HepG2 (cell line): ENCODE measurements around the gene IQCH. TPM values are rescaled to one million over a fixed set of nuclear protein-coding genes. Genes with fewer than 3 reads are reported as not detected.

Experiments used
- CHD4 ChIP-seq: fragments of 200-600 bp; sonication (generic); IDR thresholded peaks from 2 replicates; pipeline ENCODE4 v1.7.0; 2017; ENCODE audit warnings: mild to moderate bottlenecking, low read length, borderline replicate concordance
- GABPA ChIP-seq, 2 experiments: IDR thresholded peaks; 2 replicates each; pipeline ENCODE4 v1.6.1; 2011 to 2016; ENCODE audit warnings: low read depth in 2 of 2, low read length in 1 of 2, missing biosample characterization in 1 of 2, missing genetic modification characterization in 1 of 2
- HCFC1 ChIP-seq: fragments of 150-350 bp; IDR thresholded peaks from 2 replicates; pipeline ENCODE4 v1.6.1; 2014; ENCODE audit warnings: low read depth, low read length
- JUND ChIP-seq: sonication (generic); formaldehyde crosslinking; IDR thresholded peaks from 2 replicates; pipeline ENCODE4 v1.8.0; 2022; ENCODE audit warnings: mild to moderate bottlenecking, missing genetic modification reagents
- KLF12 ChIP-seq: sonication (generic); formaldehyde crosslinking; IDR thresholded peaks from 2 replicates; pipeline ENCODE4 v1.4.0; 2020; ENCODE audit warnings: missing genetic modification reagents, borderline replicate concordance
- MLXIP ChIP-seq: sonication (generic); formaldehyde crosslinking; IDR thresholded peaks from 2 replicates; pipeline ENCODE4 v1.9.0; 2021; ENCODE audit warnings: missing genetic modification reagents, borderline replicate concordance
- PITX1 ChIP-seq: sonication (generic); formaldehyde crosslinking; IDR thresholded peaks from 2 replicates; pipeline ENCODE4 v1.5.1; 2020; ENCODE audit warnings: mild to moderate bottlenecking, missing genetic modification reagents
- SATB2 ChIP-seq: sonication (generic); formaldehyde crosslinking; IDR thresholded peaks from 2 replicates; pipeline ENCODE4 v1.5.0; 2020; ENCODE audit warnings: missing genetic modification reagents
- SMAD3 ChIP-seq: sonication (generic); formaldehyde crosslinking; IDR thresholded peaks from 2 replicates; pipeline ENCODE4 v1.4.0; 2020; ENCODE audit warnings: missing genetic modification reagents
- SMARCE1 ChIP-seq: fragments of 450-650 bp; IDR thresholded peaks from 2 replicates; pipeline ENCODE4 v1.6.1; 2017; ENCODE audit warnings: borderline replicate concordance
- ZBTB26 ChIP-seq: IDR thresholded peaks from 2 replicates; pipeline ENCODE4 v1.6.1; 2016; ENCODE audit warnings: missing compliant biosample characterization, missing genetic modification reagents, borderline replicate concordance
- ZEB1 ChIP-seq: IDR thresholded peaks from 2 replicates; pipeline ENCODE4 v1.6.1; 2012; ENCODE audit warnings: mild to moderate bottlenecking, low read depth, inconsistent platforms; ENCODE audit not compliant: insufficient replicate concordance
- ZNF20 ChIP-seq: sonication (generic); formaldehyde crosslinking; IDR thresholded peaks from 2 replicates; pipeline ENCODE4 v1.4.0; 2020; ENCODE audit warnings: mild to moderate bottlenecking, moderate library complexity, missing genetic modification reagents
- ZNF256 ChIP-seq: sonication (generic); formaldehyde crosslinking; conservative IDR thresholded peaks from 2 replicates; pipeline ENCODE4 v1.4.0; 2020; ENCODE audit warnings: missing genetic modification reagents
- ZNF34 ChIP-seq: sonication (generic); formaldehyde crosslinking; IDR thresholded peaks from 2 replicates; pipeline ENCODE4 v1.4.0; 2020; ENCODE audit warnings: mild to moderate bottlenecking, missing genetic modification reagents, borderline replicate concordance
- ZNF383 ChIP-seq: sonication (generic); formaldehyde crosslinking; IDR thresholded peaks from 2 replicates; pipeline ENCODE4 v1.4.0; 2020; ENCODE audit warnings: missing genetic modification reagents, mild to moderate bottlenecking, borderline replicate concordance
- ZNF468 ChIP-seq: sonication (generic); formaldehyde crosslinking; IDR thresholded peaks from 2 replicates; pipeline ENCODE4 v1.8.0; 2022; ENCODE audit warnings: mild to moderate bottlenecking, moderate library complexity, missing genetic modification reagents
- ZNF841 ChIP-seq: sonication (generic); formaldehyde crosslinking; IDR thresholded peaks from 2 replicates; pipeline ENCODE4 v1.8.1; 2023; ENCODE audit warnings: missing genetic modification reagents, borderline replicate concordance
- ZSCAN12 ChIP-seq: sonication (generic); formaldehyde crosslinking; IDR thresholded peaks from 2 replicates; pipeline ENCODE4 v1.9.0; 2021; ENCODE audit warnings: mild to moderate bottlenecking, missing genetic modification reagents
- ZSCAN9 ChIP-seq: IDR thresholded peaks from 2 replicates; pipeline ENCODE4 v1.6.1; 2016; ENCODE audit warnings: borderline replicate concordance
- polyA plus RNA-seq, 8 experiments: library from polyadenylated mRNA; depleted of rRNA in 3 of 8; stranded (reverse) in 7 of 8; unstranded in 1 of 8; fragments of >200 nt; fragmentation: Illumina TruSeq in 4 of 8; extraction: Trizol in 4 of 8; gene quantifications; 2 replicates each; pipeline versions ENCODE4 v1.2.1 to v1.2.3, GENCODE V29; 2011 to 2016; ENCODE audit warnings: low read depth in 4 of 8, missing spikeins in 1 of 8, mixed read lengths in 1 of 8; ENCODE audit not compliant: insufficient read depth in 1 of 8
- total RNA-seq, 5 experiments: library from RNA; depleted of rRNA; stranded (reverse); fragments of >200 nt; fragmentation: Illumina TruSeq; extraction: Trizol; gene quantifications; 2 replicates each; pipeline ENCODE4 v1.2.3, GENCODE V29; 2016; ENCODE audit warnings: low read depth in 1 of 5
- TF ChIP-seq, protein P1 (sequence below): sonication (generic); formaldehyde crosslinking; IDR thresholded peaks from 2 replicates; pipeline ENCODE4 v1.5.0; 2020; ENCODE audit warnings: mild to moderate bottlenecking, missing genetic modification reagents
- TF ChIP-seq, protein P2 (sequence below): sonication (generic); formaldehyde crosslinking; IDR thresholded peaks from 2 replicates; pipeline ENCODE4 v1.4.0; 2020; ENCODE audit warnings: mild to moderate bottlenecking, missing genetic modification reagents

IQCH gene
- total and polyA plus RNA-seq, 2 of the 13 experiments (the other 11 are each of a cell fraction or from before 2014, with no cell fraction given), result 0.16 to 0.55 TPM

GRCh38 chr15:67542420-67543347 is 288.1 kb downstream of the IQCH start, which contains the start of gene MAP2K5 (continued):
- TF ChIP-seq, protein P1, sequence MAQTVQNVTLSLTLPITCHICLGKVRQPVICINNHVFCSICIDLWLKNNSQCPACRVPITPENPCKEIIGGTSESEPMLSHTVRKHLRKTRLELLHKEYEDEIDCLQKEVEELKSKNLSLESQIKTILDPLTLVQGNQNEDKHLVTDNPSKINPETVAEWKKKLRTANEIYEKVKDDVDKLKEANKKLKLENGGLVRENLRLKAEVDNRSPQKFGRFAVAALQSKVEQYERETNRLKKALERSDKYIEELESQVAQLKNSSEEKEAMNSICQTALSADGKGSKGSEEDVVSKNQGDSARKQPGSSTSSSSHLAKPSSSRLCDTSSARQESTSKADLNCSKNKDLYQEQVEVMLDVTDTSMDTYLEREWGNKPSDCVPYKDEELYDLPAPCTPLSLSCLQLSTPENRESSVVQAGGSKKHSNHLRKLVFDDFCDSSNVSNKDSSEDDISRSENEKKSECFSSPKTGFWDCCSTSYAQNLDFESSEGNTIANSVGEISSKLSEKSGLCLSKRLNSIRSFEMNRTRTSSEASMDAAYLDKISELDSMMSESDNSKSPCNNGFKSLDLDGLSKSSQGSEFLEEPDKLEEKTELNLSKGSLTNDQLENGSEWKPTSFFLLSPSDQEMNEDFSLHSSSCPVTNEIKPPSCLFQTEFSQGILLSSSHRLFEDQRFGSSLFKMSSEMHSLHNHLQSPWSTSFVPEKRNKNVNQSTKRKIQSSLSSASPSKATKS (CRISPR knock-in tag), result no peak
- no peak for TF ChIP-seq CHD4
- no peak for TF ChIP-seq ZSCAN9 (CRISPR knock-in tag)
- TF ChIP-seq, protein P2, sequence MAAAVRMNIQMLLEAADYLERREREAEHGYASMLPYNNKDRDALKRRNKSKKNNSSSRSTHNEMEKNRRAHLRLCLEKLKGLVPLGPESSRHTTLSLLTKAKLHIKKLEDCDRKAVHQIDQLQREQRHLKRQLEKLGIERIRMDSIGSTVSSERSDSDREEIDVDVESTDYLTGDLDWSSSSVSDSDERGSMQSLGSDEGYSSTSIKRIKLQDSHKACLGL, result peak; percentile 56; the same call in 1 of the 2 replicates
- no peak for TF ChIP-seq SMARCE1
- no peak for TF ChIP-seq ZNF841 (CRISPR knock-in tag)
- no peak for TF ChIP-seq MLXIP (CRISPR knock-in tag)
- no peak for TF ChIP-seq ZBTB26
- no peak for TF ChIP-seq ZNF468 (CRISPR knock-in tag)
- no peak for TF ChIP-seq JUND (CRISPR knock-in tag)
- TF ChIP-seq HCFC1, result peak; percentile 59
- TF ChIP-seq SMAD3 (CRISPR knock-in tag), result no peak
- TF ChIP-seq ZNF20 (CRISPR knock-in tag), result no peak
- TF ChIP-seq ZNF383 (CRISPR knock-in tag), result no peak
- TF ChIP-seq GABPA (IDR thresholded peaks at IDR 0.05; ENCODE audit: low read depth, low read length), result peak; percentile 88
- peak; percentile 88 for TF ChIP-seq GABPA (CRISPR knock-in tag; IDR thresholded peaks at IDR 0.05; ENCODE audit: low read depth)
- TF ChIP-seq PITX1, result no peak
- no peak for TF ChIP-seq SATB2 (CRISPR knock-in tag)
- no peak for TF ChIP-seq KLF12 (CRISPR knock-in tag)
- no peak for TF ChIP-seq ZNF34
- TF ChIP-seq ZSCAN12 (CRISPR knock-in tag), result no peak
- TF ChIP-seq ZEB1, result no peak
- TF ChIP-seq ZNF256 (CRISPR knock-in tag), result no peak
